IPS-NIHi11 (cell line): ENCODE measurements around the gene MUC2.
"Not testable (repeated sequence)": the region's sequence is repeated elsewhere in the genome, so short reads cannot be mapped to it uniquely, and the experiment has no call there.

Experiments used
- DNase-seq: peaks from one replicate; pipeline ENCODE4 v3.0.0; 2012; ENCODE audit warnings: mixed read lengths, low spot score

MUC2 gene

GRCh38 chr11:1106387-1106786 is 31.7 kb downstream of the MUC2 start:
- no peak for DNase-seq

- no peak for DNase-seq
Measured at GRCh38 chr11:1107316-1108245, 32.9 kb downstream of the MUC2 start.

GRCh38 chr11:1108246-1108900 is 33.7 kb downstream of the MUC2 start:
- no peak for DNase-seq

GRCh38 chr11:1109101-1109917 is 34.6 kb downstream of the MUC2 start:
- no peak for DNase-seq

- DNase-seq: no peak
Measured at GRCh38 chr11:1109918-1110705, 35.4 kb downstream of the MUC2 start.

- no peak for DNase-seq
Measured at GRCh38 chr11:1111545-1112212, 37.0 kb downstream of the MUC2 start.

GRCh38 chr11:1112351-1113191 is 37.9 kb downstream of the MUC2 start:
- DNase-seq: peak; percentile 81

GRCh38 chr11:1113405-1114201 is 38.9 kb downstream of the MUC2 start:
- DNase-seq: no peak

- DNase-seq: not testable (repeated sequence)
Measured at GRCh38 chr11:1115292-1115691, 40.6 kb downstream of the MUC2 start.

- DNase-seq: no peak
Measured at GRCh38 chr11:1116104-1116503, 41.4 kb downstream of the MUC2 start.

GRCh38 chr11:1116666-1117390 is 42.2 kb downstream of the MUC2 start:
- peak; percentile 8 for DNase-seq

- DNase-seq: peak; percentile 13
Measured at GRCh38 chr11:1117992-1118391, 43.3 kb downstream of the MUC2 start.

GRCh38 chr11:1118755-1119603 is 44.3 kb downstream of the MUC2 start:
- no peak for DNase-seq

- DNase-seq: no peak
Measured at GRCh38 chr11:1119604-1120146, 45.0 kb downstream of the MUC2 start.

GRCh38 chr11:1120532-1121330 is 46.1 kb downstream of the MUC2 start:
- no peak for DNase-seq

GRCh38 chr11:1121331-1121812 is 46.7 kb downstream of the MUC2 start:
- no peak for DNase-seq
